Right atrium auricular region (tissue), 2 donors: ENCODE measurements around the gene LSP1. TPM values are rescaled to one million over a fixed set of nuclear protein-coding genes. Genes with fewer than 3 reads are reported as not detected.

Source experiments
- DNase-seq: peaks from one replicate; pipeline ENCODE4 v3.0.0-alpha.2; 2019; ENCODE audit warnings: low spot score
- H3K27ac ChIP-seq, 2 donors: fragments of 200-600 bp; sonication (generic); 1 replicate in 1 of 2; 2 replicates in 1 of 2; pipeline ENCODE4 v1.5.1; 2016 to 2019
- H3K27me3 ChIP-seq, 2 donors: fragments of 200-600 bp; sonication (generic); one replicate each; pipeline versions ENCODE4 v1.5.1 to v1.6.0; 2017 to 2019
- H3K36me3 ChIP-seq: fragments of 200-600 bp; sonication (generic); one replicate; pipeline ENCODE4 v1.5.1; 2016
- H3K4me1 ChIP-seq, 2 donors: fragments of 200-600 bp; sonication (generic); one replicate each; pipeline versions ENCODE4 v1.5.1 to v1.6.0; 2017 to 2019
- H3K4me3 ChIP-seq, 2 donors: fragments of 200-600 bp; sonication (generic); 1 replicate in 1 of 2; 2 replicates in 1 of 2; pipeline ENCODE4 v1.5.1; 2017 to 2019; ENCODE audit warnings: mild to moderate bottlenecking in 1 of 2, moderate library complexity in 1 of 2
- H3K9me3 ChIP-seq, 2 donors: fragments of 200-600 bp; sonication (generic); one replicate each; pipeline ENCODE4 v1.5.1; 2019
- CTCF ChIP-seq, 2 donors: fragments of 200-600 bp; sonication (generic); IDR thresholded peaks; one replicate each; pipeline ENCODE4 v1.5.1; 2019; ENCODE audit warnings: antibody characterized with exemption in 2 of 2
- total RNA-seq, 2 donors: library from RNA; depleted of rRNA; stranded (reverse); fragments of >200 nt; gene quantifications; one replicate each; pipeline ENCODE4 v1.1.0, GENCODE V29; 2016

Gene LSP1
- total RNA-seq, 2 donors from 2014 or later = 7.9 to 12.1 TPM

DNA sequence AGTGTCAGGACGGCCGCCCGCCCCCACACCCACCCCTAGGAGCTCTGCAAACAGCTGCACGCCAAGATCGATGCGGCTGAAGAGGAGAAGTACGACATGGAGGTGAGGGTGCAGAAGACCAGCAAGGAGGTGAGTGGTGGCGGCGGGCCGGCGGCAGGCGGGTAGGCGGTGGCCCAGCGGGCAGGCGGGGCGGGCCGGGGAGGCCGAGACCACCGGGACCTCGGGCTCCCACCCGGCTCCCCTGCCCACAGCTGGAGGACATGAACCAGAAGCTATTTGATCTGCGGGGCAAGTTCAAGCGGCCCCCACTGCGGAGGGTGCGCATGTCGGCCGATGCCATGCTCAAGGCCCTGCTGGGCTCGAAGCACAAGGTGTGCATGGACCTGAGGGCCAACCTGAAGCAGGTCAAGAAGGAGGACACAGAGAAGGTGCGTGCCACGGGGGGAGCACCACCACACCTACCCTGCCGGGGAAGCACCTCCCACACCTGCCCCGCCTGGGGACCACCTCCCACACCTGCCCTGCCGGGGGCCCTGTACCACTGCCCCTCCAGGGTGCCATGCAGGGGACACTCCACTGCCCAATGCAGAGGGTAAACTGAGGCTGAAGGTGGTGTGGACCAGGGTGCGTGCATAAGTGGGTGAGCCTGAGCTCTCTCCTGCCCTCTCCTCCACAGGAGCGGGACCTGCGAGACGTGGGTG, 12.0 kb upstream of the LSP1 start:
- Histone ChIP-seq H3K4me1 (peaks cover 0 to 35% of the 10 kb centered on the region in 2 donors), H3K36me3 (no peaks in the 10 kb centered on the region), H3K27ac (no peak overlapping the region), H3K27me3 (no peaks in the 10 kb centered on the region), H3K9me3 (no peaks in the 10 kb centered on the region), H3K4me3 (no peak overlapping the region)
- DNase-seq = no peak
- TF ChIP-seq CTCF (IDR thresholded peaks at IDR 0.05) = no peak

DNA sequence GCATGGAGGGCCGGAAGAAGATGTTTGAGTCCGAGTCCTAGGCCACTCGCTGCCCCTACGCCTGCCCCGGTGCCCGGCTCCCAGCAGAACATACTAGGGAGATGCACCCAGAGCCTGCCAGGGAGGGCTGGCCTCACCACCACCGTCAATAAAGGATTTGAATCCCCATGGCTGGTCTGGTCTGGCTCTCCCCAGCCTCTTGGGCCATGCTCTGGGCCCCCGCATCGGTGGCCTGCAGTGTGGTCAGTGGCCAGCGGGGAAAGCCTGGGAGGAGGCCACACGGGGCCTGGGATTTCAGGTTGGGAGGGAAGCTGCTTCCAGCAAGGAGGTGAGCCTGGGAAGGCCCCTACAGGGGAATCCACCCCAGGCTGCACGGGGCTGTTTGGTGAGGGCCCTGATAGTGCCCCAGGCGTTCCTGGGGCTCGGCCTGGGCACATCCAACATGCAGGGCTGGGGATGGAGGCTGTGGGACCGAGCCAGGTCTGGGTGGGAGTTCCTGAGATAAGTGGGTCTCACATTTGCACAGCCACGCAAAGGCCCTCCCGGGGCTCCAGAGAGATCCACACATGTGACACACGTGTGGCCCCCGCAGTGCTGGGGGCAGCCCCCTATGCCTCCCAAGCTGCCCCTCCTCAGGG, 11.3 kb upstream of the LSP1 start:
- H3K4me1 ChIP-seq = peaks cover 0 to 35% of the 10 kb centered on the region in 2 donors
- DNase-seq = no peak
- no peaks in the 10 kb centered on the region for H3K36me3 ChIP-seq
- H3K9me3 ChIP-seq = no peaks in the 10 kb centered on the region
- H3K4me3 ChIP-seq = no peak overlapping the region
- H3K27ac ChIP-seq = peak overlapping the region in 1 of 2 donors; percentile 35
- H3K27me3 ChIP-seq = no peaks in the 10 kb centered on the region
- TF ChIP-seq CTCF (IDR thresholded peaks at IDR 0.05) = no peak

- Histone ChIP-seq H3K9me3 (no peaks in the 10 kb centered on the region), H3K4me1 (peaks cover 0 to 33% of the 10 kb centered on the region in 2 donors), H3K36me3 (no peaks in the 10 kb centered on the region), H3K27me3 (no peaks in the 10 kb centered on the region), H3K4me3 (no peak overlapping the region), H3K27ac (peak overlapping the region in 1 of 2 donors; percentile 35)
- TF ChIP-seq CTCF (IDR thresholded peaks at IDR 0.05) = no peak
- no peak for DNase-seq
Observed at GRCh38 chr11:1842149-1843097, 10.5 kb upstream of the LSP1 start.

- peak overlapping the region in 1 of 2 donors; percentile 35 for H3K27ac ChIP-seq
- H3K4me1 ChIP-seq = peaks cover 0 to 27% of the 10 kb centered on the region in 2 donors
- TF ChIP-seq CTCF (IDR thresholded peaks at IDR 0.05) = no peak
- no peaks in the 10 kb centered on the region for H3K9me3 ChIP-seq
- no peak overlapping the region for H3K4me3 ChIP-seq
- H3K27me3 ChIP-seq = no peaks in the 10 kb centered on the region
- DNase-seq = no peak
- no peaks in the 10 kb centered on the region for H3K36me3 ChIP-seq
Observed at GRCh38 chr11:1843098-1843473, 9.8 kb upstream of the LSP1 start.

DNA sequence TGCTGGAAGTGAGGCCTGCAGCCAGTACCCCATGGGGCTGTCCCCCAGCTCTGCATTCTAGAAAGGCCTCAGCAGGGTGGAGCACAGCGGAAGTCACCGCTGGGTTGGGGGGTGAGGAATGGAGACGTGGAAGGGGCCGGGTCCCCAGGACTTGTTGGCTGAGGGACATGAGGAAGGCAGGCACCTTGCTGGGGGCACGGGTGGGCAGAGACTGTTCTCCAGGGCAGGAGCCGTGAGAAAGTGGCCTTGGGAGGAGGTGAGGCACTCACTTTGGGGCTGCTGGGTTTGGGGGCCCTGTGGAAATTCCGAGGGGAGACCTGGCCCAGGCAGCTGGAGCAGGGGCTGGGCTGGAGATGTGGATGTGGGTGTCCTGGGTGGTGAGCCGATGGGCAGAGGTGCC, 9.1 kb upstream of the LSP1 start:
- H3K27me3 ChIP-seq = no peaks in the 10 kb centered on the region
- no peak overlapping the region for H3K4me3 ChIP-seq
- no peak for DNase-seq
- H3K4me1 ChIP-seq = peaks cover 0 to 26% of the 10 kb centered on the region in 2 donors
- no peaks in the 10 kb centered on the region for H3K9me3 ChIP-seq
- TF ChIP-seq CTCF (IDR thresholded peaks at IDR 0.05) = no peak
- no peaks in the 10 kb centered on the region for H3K36me3 ChIP-seq
- H3K27ac ChIP-seq = no peak overlapping the region
